IPS DF 6.9 (cell line): Measurements from ENCODE around the gene RWDD1.

Experiments used
- DNase-seq: peaks from one replicate; pipeline ENCODE4 v3.0.0-alpha.2; 2013; ENCODE audit warnings: low read depth, low spot score
- H3K27ac ChIP-seq: one replicate; pipeline ENCODE4 v1.5.1; 2013; ENCODE audit warnings: low read length, control low read depth
- H3K27me3 ChIP-seq: 2 replicates; pipeline ENCODE4 v1.6.1; 2013; ENCODE audit warnings: mild to moderate bottlenecking, low read length; ENCODE audit not compliant: control insufficient read depth, insufficient read depth
- H3K36me3 ChIP-seq: 2 replicates; pipeline ENCODE4 v1.6.1; 2013; ENCODE audit warnings: low read length; ENCODE audit not compliant: control insufficient read depth, insufficient read depth
- H3K4me1 ChIP-seq: 2 replicates; pipeline ENCODE4 v1.6.1; 2013; ENCODE audit warnings: low read length; ENCODE audit not compliant: control insufficient read depth, insufficient read depth
- H3K4me3 ChIP-seq: 2 replicates; pipeline ENCODE4 v1.5.1; 2013; ENCODE audit warnings: mild to moderate bottlenecking, low read length
- H3K9me3 ChIP-seq: 2 replicates; pipeline ENCODE4 v1.6.1; 2013; ENCODE audit warnings: low read length, inconsistent platforms; ENCODE audit not compliant: control insufficient read depth, insufficient read depth
- WGBS: extraction: QIAGEN DNeasy Blood & Tissue Kit; methylation state at CpG from one replicate; pipeline ENCODE4 v1.1.7; 2013; ENCODE audit warnings: mixed read lengths, missing lambda C conversion rate; ENCODE audit not compliant: insufficient read length, insufficient coverage; 5-methylcytosine and 5-hydroxymethylcytosine counted together

The RWDD1 gene

DNA sequence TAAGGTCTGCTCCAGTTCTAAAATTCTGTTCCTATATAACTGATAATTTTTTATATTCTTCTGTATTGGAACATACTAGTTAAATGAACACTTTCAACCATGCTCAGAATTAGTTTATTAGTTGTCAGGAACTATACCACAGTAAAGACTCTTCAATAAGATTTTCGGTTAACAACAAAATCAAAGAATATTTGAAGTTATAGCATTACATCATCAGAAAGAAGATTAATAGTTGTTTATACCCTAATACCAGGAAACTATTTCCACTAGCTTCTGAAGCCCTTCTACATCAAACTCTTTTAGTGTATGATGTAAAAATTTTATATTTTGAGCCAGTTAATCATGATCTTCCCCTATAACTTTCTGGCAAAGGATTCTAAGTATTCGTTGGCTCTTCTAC is 11.2 kb upstream of the RWDD1 start:
- Histone ChIP-seq H3K27me3 (no peaks in the 10 kb centered on the region), H3K4me3 (no peak overlapping the region), H3K9me3 (no peaks in the 10 kb centered on the region), H3K4me1 (no peaks in the 10 kb centered on the region), H3K27ac (no peak overlapping the region), H3K36me3 (no peaks in the 10 kb centered on the region)
- no CpG with 5 or more reads among the region's 2 CpGs for WGBS
- no peak for DNase-seq

DNA sequence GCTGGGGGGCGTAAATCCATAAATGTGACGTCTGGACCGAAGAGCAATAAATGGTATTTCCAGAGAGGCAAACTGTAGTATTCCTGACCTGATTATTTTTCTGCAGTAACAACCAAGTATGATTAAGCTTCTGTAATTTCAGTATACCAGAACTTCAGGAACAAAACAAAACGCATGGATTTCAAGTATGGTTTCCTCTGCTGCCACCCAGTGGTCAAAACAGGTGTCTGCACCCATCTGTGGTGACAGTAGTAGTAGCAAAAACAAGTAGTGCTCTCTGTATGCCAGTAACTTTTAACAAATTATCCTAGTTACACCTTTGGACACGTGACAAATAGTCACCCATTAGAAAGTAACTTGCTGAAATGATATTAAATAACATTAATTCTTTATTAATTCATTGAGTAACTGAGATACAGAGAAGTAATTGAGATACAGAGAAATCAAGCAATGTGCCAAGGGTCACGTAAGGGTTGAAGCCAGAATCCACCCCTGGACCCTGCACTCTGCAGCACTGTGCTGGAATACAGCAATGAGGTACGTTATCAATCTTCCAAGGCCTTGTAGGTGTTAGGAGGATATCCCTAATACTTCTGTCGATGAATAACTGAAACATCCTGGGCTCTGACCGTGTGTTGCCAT is 9.8 kb upstream of the RWDD1 start:
- peak; percentile 29 for DNase-seq
- Histone ChIP-seq H3K36me3 (no peaks in the 10 kb centered on the region), H3K9me3 (no peaks in the 10 kb centered on the region), H3K4me3 (no peak overlapping the region), H3K27me3 (no peaks in the 10 kb centered on the region), H3K27ac (no peak overlapping the region), H3K4me1 (no peaks in the 10 kb centered on the region)
- no CpG with 5 or more reads among the region's 9 CpGs for WGBS

DNA sequence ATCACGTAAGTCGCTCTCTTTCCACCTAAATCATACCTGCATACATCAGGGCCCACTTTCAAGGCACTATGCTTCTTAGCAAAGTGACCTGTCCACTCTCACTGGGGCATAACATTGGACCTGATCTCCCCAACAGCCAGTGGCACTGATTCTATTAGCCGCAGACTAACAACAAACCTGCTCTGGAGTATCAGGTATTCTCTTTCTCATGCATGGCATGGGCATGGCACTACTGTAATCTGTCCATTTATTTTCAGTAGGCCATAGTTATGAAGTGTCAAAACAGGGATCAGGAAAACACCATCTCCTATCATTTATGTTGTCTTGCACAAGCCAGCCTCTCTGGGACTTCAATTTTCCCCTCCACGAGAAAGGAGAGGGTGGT is 9.3 kb upstream of the RWDD1 start:
- WGBS = no CpG with 5 or more reads among the region's 4 CpGs

DNA sequence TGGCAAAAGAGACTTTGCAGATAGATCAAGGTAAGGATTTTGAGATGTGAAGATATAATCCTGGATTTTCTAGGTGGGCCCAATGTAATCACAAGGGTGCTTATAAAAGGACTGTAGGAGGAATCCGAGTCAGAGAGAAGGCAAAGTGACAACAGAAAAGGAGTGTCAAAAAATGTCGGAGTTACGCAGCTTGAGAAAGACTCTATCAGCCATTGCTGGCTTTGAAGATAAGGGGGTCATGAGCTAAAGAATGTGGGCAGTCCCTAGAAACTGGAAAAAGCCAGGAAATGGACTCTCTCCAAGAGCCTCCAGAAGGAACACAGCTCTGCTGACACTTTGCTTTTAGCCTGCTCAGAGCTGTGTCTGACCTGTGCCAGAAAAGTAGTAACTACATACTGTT is 8.7 kb upstream of the RWDD1 start:
- no CpG with 5 or more reads among the region's 3 CpGs for WGBS
- H3K9me3 ChIP-seq = no peaks in the 10 kb centered on the region
- no peaks in the 10 kb centered on the region for H3K27me3 ChIP-seq
- H3K27ac ChIP-seq = no peak overlapping the region
- no peak overlapping the region for H3K4me3 ChIP-seq
- no peaks in the 10 kb centered on the region for H3K4me1 ChIP-seq
- no peak for DNase-seq
- H3K36me3 ChIP-seq = no peaks in the 10 kb centered on the region

More for the DNA sequence above, 9.3 kb upstream of the RWDD1 start:
- H3K27me3 ChIP-seq = no peaks in the 10 kb centered on the region
- no peak overlapping the region for H3K27ac ChIP-seq
- no peaks in the 10 kb centered on the region for H3K9me3 ChIP-seq
- no peak for DNase-seq
- H3K4me1 ChIP-seq = no peaks in the 10 kb centered on the region
- H3K36me3 ChIP-seq = no peaks in the 10 kb centered on the region
- no peak overlapping the region for H3K4me3 ChIP-seq

DNA sequence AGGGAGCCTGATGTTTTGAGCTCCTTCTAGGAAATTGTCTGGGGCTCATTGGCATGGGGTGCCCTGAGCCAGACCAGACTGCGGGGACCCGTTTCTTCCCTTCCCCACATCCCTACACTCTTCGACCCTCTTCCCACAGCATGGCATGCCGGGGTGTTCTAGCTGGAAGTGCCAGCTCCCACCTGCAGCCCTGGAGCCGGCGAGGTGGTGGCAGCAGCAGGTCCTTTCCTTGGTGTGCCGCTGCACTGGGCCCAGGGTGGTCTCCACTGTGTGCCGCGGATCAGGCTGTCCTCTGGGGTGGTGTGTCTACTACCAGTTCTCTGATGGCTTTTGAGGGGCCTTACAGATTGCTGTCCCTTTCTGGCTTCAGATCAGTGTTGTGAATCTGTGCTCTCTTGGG is 7.5 kb upstream of the RWDD1 start:
- Histone ChIP-seq H3K27me3 (no peaks in the 10 kb centered on the region), H3K27ac (no peak overlapping the region), H3K36me3 (no peaks in the 10 kb centered on the region), H3K4me1 (no peaks in the 10 kb centered on the region), H3K4me3 (no peak overlapping the region), H3K9me3 (no peaks in the 10 kb centered on the region)
- no peak for DNase-seq
- WGBS = no CpG with 5 or more reads among the region's 9 CpGs

DNA sequence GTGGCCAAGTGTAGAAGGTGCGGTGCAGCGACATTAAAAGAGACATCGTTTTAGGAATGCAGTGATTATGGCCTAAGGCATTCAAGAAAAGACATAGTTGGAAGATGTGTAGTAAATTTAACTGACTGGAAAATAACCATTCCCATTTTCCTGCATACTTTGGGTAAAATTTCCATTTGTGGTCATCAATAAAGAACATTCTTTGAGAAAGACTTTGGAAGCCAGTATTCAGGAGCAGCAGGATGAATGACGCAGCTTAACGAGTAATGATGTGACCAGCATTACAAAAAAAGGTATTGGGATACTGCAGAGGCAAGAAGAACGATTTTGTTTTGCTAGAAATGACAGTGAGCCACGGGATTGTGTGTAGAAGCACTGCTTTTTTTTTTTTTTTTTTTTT is 7.0 kb upstream of the RWDD1 start:
- H3K9me3 ChIP-seq = no peaks in the 10 kb centered on the region
- no peaks in the 10 kb centered on the region for H3K4me1 ChIP-seq
- no peak for DNase-seq
- no peaks in the 10 kb centered on the region for H3K27me3 ChIP-seq
- H3K4me3 ChIP-seq = no peak overlapping the region
- WGBS = no CpG with 5 or more reads among the region's 7 CpGs
- no peak overlapping the region for H3K27ac ChIP-seq
- H3K36me3 ChIP-seq = no peaks in the 10 kb centered on the region

DNA sequence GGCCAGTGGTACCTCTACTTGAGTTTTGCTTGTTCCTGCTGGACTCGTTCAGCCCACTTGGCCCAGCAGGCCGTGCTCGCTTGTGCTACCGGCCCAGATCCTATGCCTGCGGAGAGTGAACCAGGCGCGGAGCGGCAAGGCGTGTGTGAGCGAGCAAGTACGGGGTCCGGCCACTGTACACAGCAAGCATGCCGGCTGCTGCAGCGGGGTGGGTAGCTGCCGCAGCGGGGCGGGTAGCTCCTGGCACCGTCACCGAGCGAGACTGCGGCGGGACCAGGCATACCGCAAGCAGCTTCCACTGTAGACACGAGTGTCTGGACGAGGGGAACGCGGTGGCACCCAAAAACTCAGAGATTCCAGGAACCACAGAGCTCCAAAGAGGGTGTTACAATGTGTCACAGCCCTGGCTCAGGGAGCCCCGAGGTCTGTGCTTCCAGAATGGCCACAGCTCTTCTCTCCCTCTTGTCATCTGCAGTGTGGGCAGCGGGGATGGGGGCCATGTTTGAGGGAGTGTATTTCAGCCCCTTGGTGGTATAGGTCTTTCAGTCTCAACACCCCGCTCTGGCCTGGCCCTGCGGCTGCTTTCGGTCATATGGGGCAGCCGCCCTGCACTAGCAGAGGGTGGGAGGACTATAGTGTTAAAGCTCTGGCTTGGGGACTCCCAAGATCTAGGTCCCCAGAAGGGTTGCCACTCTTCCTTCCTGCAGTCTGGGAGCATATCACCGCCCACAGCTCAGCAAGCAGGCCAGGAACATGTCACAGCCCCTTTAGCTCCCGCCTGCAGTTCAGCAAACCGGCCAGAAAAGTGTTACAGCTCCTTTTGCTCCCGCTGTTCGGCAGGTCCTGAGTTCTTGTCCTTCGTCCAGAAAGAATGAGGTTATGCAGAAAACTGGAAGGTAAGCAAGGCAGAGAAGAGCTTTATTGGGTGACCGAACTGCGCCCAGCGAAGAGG is 6.1 kb upstream of the RWDD1 start:
- Histone ChIP-seq H3K4me1 (no peaks in the 10 kb centered on the region), H3K4me3 (no peak overlapping the region), H3K36me3 (no peaks in the 10 kb centered on the region), H3K27ac (no peak overlapping the region), H3K9me3 (no peaks in the 10 kb centered on the region), H3K27me3 (no peaks in the 10 kb centered on the region)
- DNase-seq = no peak
- no CpG with 5 or more reads among the region's 42 CpGs for WGBS

DNA sequence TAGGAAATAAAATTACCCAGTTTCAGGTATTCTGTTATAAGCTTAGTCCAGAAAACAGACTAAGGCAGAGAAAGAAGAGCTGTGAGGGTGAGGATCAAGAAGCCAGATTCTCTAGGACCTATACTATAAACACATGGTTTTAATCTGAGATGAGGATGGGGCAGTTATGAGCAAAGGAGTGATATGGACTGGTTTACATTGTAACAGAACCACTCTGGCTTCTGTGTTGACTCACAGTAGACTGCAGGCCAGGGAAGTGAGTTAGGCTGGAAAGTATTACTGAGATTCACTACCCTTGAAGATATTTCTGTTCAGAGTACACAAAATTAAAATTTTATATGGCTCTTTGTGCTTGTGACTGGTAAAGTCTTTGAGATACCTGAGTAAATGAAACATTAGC is 3.2 kb upstream of the RWDD1 start:
- Histone ChIP-seq H3K4me1 (no peaks in the 10 kb centered on the region), H3K36me3 (no peaks in the 10 kb centered on the region), H3K27me3 (no peaks in the 10 kb centered on the region), H3K4me3 (no peak overlapping the region), H3K9me3 (no peaks in the 10 kb centered on the region), H3K27ac (no peak overlapping the region)
- DNase-seq = no peak

DNA sequence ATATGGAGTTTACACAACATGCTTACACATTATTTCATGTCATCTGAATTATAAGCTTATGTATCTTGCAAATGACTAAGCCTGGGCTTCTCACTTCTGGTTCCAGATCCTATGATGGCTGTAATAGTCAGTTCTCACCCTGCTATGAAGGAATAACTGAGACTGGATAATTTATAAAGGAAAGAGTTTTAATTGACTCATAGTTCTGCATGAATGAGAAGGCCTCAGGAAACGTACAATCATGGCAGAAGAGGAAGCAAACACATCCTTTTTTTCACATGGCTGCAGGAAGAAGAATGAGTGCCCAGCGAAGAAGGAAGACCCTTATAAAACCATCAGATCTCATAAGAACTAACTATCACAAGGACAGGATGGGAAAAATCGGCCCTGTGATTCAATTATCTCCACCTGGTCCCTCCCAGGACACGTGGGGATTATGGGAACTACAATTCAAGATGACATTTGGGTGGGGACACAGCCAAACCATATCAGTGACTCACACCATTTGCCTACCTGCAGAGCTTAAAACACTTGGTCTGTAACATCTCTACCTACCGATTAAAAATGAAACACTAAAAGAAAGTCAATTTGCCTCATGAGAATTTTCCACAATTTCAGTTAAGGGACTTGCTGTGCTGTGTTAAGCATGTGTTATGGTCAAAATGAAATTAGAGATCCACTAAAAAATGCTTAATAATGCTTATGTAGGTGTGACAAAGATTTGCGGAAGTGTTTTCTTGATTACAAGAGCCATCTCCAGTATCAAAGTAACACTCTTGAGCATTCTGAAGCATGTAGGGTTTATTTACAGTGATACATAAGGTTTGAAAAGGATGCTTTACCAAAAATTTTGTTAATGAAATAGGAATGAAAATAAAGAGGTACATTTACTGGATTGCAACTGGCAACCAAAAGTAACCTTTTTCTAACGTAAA is 2.2 kb upstream of the RWDD1 start:
- no CpG with 5 or more reads among the region's 7 CpGs for WGBS
- DNase-seq = no peak
- H3K27ac ChIP-seq = no peak overlapping the region
- H3K36me3 ChIP-seq = no peaks in the 10 kb centered on the region
- H3K9me3 ChIP-seq = no peaks in the 10 kb centered on the region
- no peaks in the 10 kb centered on the region for H3K27me3 ChIP-seq
- no peaks in the 10 kb centered on the region for H3K4me1 ChIP-seq
- H3K4me3 ChIP-seq = no peak overlapping the region

DNA sequence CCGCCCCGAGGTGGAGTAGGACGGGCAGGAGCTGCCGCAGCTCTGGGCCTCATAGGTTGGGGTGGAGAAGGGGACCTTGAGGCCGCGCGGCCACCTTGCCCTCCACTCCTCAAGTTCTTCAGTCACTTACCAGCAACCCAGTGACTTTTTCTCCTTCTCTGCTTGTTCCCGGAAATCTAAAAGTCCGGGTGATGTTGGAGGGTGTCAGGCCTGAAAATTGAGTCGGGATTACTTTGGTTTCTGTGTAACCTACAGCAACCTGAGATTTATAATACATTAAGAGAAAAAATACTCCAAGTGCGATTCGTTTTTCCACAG is 338 bp downstream of the RWDD1 start:
- H3K27ac ChIP-seq = no peak overlapping the region
- no peaks in the 10 kb centered on the region for H3K9me3 ChIP-seq
- no peaks in the 10 kb centered on the region for H3K4me1 ChIP-seq
- no peak for DNase-seq
- no CpG with 5 or more reads among the region's 12 CpGs for WGBS
- H3K4me3 ChIP-seq = peak overlapping the region; percentile 85
- no peaks in the 10 kb centered on the region for H3K27me3 ChIP-seq
- no peaks in the 10 kb centered on the region for H3K36me3 ChIP-seq
